HG03558 (cell line): ENCODE data around the gene VAC14.

Source experiments
- ATAC-seq: cut with Tn5 transposase; IDR thresholded peaks from one replicate; pipeline ENCODE4 v1.9.1; 2021; ENCODE audit warnings: moderate number of reproducible peaks; ENCODE audit not compliant: unreplicated experiment; ENCODE audit errors: extremely low read depth

VAC14 gene

GRCh38 chr16:70685061-70685937 lies 115.7 kb downstream of the VAC14 start:
- no peak for ATAC-seq

DNA sequence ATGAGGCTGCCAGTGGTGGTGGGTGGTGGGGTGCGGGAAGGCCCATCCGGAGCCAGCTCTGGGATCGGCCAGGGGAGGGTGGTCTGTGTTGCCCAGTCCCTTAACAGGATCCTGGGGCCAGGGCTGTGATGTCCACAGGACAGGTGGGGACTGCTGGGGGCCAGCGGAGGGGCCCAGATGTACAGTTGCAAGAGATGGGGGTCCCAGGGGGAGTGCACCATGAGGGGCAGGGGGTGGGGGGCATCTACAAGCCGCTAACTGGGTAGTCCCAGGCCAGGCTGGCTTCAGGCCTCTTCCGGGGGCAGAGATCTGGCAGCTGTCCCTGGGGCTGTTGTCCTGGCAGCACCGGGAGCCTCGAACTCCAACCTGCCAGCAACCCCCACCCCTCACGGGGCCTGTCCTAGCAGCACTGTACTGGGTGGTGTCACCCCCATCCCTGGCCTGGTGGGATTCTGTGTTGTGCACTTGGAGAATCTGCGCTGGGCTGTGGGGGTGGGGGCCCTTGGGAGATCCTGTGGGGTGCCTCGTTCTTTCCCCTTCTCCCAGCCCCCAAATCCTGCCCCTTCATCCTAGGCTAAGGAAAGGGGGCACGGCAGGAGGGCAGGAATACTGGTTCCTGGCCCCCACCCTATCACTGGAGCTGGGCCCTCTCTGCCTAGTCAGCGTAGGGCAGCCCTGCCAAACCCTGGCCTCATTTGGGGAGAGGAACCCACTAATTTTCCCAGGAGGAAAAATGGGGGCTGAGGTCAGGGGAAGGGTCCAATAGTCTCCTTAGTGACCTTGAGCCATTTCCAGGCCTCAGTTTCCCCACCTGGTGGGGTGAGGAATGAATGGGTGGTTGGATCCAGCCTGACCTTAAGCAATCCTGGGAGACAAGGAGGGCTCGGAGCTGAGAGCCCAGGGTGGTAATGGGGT lies 116.6 kb downstream of the VAC14 start:
- no peak for ATAC-seq

- no peak for ATAC-seq
Observed at GRCh38 chr16:70683146-70683944, 117.6 kb downstream of the VAC14 start.

- ATAC-seq: no peak
Observed at GRCh38 chr16:70682239-70683145, 118.5 kb downstream of the VAC14 start.

DNA sequence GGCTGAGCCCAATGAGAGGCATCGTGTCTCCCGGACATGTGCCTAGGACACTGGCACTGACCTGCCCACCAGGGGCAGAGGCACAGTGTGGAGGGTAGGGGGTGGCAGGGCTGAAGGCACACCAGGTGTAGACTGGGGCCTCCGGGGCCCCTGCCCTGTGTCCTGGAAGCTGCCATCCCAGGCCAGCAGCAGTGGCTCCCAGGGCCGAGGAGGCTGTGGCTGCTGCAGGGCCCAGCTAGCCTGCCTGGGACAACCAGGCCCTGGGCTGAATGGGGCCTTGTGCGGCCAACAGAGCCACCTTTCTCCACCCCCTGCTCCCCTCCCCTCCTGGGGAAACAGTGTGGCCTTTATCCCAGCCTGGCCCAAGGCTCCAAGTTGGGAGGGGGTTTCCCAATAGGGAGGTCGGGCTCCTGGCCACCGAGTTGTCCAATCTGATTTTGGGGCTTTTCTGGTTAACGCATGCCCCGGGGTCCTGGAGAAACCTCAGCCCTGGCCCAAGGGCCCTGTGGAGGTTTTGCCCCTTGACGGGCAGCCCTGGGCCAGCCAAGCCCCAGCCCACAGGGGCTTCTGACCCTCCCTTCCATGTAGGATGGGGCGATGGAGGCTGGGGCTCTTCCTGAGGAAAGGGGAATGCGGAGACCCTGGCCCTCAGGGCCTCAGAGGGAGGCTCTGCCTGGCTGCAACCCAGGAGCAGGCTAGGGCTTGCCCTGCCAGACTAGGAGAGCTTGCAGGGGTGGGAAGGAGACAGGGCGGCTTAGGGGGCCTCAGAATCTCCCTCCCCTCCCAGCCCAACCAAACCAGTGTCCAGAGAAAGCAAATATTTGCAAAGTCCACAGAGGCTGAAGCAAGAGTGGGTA lies 119.3 kb downstream of the VAC14 start:
- ATAC-seq: no peak

- ATAC-seq: no peak
Observed at GRCh38 chr16:70680495-70681381, 120.2 kb downstream of the VAC14 start.

DNA sequence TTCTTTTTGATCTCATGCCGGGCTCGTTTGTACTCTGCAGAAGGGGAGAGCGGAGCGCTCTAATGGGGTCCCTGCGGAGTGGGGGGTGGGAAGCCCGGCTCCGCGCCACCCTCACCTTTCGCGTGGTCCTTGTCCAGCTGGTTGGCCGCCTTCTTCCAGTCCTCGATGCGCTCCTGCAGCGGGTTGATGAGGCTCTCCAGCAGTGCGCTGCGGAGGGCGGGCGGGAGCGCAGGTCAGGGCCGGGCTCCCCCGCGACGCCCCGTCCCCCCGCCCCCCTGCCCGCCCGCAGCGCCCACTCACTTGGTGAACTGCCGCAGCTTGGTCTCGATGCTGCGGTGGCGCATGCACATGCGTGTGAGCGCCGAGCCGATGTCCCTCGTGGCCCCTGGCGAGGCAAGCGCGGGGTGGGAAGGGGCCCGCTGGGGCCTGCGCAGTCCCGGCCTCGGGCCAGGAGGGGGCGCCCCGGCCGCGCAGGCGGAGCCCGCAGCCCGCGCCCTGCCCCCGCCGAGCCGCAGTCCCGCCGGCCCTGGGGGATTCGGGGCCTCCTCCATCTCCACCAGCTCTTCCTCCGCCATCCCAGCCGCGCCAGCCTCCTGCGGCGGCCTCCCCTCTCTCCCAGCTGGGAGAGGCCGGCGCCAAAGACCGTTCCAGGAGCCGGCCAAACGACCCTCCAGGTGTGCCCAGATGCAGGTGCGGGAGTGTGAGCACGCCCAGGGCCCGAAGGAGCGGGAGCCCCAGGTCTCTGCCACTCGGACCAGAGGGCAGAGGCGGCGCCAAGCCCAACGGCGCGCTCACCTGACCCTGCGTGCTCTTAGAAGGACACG lies 121.1 kb downstream of the VAC14 start:
- ATAC-seq: no peak

DNA sequence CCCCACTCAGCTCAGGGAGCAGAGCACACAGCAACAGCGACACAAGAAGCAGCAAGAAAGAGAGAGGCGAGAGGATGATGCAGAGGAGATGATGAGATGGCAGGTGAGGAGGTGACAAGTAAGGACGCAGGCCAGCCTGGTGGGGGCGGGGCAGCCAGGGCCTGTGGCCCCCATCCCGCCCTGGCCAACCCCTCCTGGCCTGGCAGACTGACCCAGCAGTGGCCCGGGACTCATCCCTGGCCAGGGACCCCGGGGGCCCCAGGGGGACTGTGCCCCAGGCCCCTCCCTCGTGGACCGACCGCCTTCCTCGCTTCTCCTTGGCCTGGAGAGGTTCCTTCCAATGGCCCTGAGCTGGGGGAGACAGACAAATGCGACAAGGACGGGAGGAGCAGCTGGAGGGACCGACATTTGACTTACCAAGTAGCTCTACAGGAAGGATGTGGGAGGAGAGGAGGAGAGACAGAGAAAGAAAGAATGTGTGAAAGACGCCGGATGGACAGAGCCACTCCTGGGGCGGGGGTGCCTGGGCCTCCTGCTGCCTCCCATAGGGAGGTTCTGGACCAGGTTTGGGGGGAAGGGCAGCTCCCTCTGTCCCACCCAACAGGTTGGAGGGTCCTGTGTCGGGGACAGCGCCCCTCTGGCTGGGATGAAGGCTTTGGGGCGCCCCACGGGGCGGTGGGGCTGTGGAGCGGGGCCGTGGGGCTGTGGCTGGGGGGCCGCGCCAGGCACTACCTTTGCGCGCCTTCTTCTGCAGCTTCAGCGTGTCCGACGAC lies 121.9 kb downstream of the VAC14 start:
- ATAC-seq: no peak

DNA sequence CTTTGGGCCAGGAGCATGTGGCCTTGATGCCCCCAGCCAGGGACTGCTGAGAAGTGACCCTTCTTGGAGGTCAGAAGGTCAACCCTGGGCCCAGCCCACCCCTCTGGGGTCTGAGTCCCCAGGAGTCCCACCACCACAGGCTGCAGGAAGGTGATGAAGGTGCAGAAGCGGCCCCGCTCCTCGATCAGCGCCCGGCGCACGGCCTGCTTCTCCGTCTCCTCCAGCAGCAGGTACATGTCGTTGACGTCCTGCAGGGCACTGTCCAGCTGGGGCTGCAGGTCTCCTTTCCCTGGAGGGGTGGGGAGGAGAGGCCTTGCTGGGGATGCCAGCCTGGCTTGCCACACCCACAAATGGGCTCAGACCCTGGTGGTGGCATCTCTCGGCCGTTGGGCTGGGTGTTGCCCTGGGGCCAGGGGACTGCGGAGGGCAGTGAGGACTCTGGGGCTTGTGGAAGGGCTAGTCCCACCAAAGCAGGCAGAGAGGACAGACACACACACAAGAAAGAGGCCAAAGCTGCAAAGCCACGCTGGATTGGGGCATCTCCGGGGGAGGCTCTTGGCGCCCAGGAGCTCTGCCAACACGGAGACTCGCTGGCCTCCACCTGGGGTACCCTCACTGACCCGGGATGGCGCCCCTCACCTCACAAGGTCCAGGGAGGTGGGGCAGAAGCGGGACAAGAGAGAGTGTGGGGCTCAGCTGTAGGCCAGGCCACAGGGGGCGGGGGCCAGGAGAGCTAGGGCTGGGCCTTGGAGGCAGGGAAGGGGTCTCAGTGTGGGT lies 122.6 kb downstream of the VAC14 start:
- ATAC-seq: no peak

DNA sequence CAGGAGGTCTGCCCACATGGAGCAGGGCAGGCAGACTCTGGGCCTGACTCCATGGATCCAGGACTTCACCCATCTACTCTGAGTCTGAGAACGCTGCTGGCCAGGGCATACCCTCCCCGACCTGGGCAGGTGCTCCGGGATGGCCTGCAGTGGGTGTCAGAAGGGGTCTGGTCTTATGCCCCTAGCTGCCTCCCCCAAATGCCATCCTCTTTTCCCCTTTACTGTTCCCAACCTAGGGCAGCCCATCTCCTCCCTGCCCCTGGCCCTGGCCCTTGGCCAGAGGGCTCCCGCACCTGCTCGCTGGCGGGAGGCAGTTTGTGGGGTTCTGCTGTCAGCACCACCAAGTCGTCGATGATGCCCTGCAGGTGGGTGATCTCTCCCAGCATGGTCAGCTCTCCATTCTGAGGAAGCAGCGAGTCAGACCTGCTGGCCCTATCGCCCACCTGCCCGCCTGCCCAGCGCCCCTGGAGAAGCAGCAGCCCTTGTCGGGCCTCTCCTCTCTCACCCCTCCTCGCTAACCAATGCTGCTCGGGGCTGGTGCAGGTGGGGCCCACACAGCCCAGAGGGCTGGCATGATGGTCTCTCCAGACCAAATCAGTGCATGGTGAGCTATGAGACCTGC lies 123.3 kb downstream of the VAC14 start:
- no peak for ATAC-seq

DNA sequence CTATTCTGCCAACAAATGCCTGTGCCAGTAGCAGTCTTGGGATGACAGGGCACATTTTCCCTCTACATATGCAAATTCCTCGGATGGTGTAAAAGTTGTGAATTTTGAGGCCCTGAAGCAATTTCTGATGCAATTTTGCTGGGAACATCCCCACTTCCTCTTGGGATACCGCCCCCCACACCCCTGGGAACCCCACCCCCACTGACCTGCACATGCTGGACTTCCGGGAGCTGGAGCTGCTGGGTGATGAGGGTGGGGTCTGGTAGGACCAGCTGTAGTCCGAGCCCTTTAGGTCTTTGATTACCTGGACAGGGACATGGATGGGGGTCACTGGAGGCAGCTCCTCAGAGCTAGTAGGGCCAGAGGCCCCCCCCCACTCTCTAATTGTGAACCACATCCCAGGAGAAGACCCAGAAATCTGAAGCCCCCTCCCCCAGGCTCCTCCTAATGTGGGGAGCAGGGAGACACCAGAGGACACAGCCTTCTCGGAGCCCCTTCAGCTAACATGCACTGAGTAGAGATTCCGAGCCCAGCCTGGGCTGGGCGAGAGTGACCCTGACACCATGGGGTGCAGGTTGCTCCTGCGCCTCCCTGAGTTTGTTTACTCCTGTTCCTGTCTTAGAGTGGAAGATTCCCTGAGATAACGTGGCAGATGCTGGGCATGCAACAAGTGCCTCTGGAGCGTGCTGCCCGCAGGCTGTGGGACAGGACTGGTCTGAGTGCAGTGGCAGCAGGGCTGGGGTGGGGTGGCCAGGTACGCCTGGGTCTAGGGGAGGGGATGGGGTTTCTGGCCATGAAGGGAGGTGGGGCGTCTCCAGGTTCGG lies 124.1 kb downstream of the VAC14 start:
- ATAC-seq: no peak

DNA sequence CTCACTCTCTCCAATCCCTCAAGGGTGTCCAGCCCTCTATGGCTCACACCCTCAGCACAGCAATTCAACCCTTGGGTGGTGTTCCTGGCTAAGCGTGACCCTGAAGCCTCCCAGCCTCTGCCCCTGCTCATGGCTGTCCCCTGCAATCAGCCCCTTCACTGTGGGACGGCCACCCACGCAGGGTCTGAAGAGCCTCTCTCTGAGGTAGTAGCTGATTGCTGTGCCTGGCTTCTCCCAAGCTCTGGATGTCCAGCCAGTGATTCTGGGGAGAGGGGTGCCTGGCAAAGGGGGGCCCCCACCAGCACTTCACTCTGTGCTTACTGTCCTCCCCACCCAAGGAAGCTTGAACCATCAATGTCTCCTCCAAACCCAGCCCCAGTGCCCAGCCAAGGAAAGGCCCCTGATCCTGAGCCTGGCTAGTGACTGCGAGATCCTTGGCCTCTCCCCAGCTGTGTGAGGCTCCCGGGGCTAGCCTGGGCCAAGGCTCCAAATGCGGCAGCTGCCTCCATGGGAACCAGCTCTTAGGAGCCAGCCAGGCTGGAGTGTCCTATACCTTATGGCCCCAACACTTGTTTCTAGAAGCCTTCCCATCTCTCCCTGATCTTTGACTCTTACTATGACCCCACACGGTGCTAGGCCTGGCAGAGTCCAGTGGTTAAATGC lies 125.0 kb downstream of the VAC14 start:
- ATAC-seq: no peak

GRCh38 chr16:70674221-70675014 lies 126.5 kb downstream of the VAC14 start:
- ATAC-seq: no peak
